NCI-H2171 (cell line): ENCODE data around the gene NLE1.
"Not testable (repeated sequence)": the region's sequence is repeated elsewhere in the genome, so short reads cannot be mapped to it uniquely, and the experiment has no call there.

Experiments used
- DNase-seq: peaks from one replicate; lab custom pipeline; 2025; lab: John Stamatoyannopoulos, UW

NLE1 gene

GRCh38 chr17:35161281-35161761, 19.2 kb upstream of the NLE1 start:
- DNase-seq: no peak

GRCh38 chr17:35160354-35161201, 18.5 kb upstream of the NLE1 start:
- DNase-seq: no peak

GRCh38 chr17:35159940-35160339, 17.8 kb upstream of the NLE1 start:
- no peak for DNase-seq

GRCh38 chr17:35155246-35155645, 13.1 kb upstream of the NLE1 start:
- DNase-seq: no peak

GRCh38 chr17:35154196-35155165, 12.4 kb upstream of the NLE1 start:
- no peak for DNase-seq

GRCh38 chr17:35152421-35153140, 10.5 kb upstream of the NLE1 start:
- no peak for DNase-seq

GRCh38 chr17:35151080-35151479, 9.0 kb upstream of the NLE1 start:
- DNase-seq: not testable (repeated sequence)

- no peak for DNase-seq
Measured at GRCh38 chr17:35149941-35150340, 7.8 kb upstream of the NLE1 start.

GRCh38 chr17:35148144-35148543, 6.0 kb upstream of the NLE1 start:
- DNase-seq: no peak

- no peak for DNase-seq
Measured at GRCh38 chr17:35147375-35147905, 5.3 kb upstream of the NLE1 start, which contains the start of gene UNC45B. TSS of gene UNC45B (plus strand) at chr17:35147817. CDS start at chr17:35148264, 447 bp downstream.

GRCh38 chr17:35146214-35146833, 4.2 kb upstream of the NLE1 start:
- no peak for DNase-seq

GRCh38 chr17:35144840-35145239, 2.7 kb upstream of the NLE1 start:
- no peak for DNase-seq

GRCh38 chr17:35142467-35142796, 329 bp upstream of the NLE1 start:
- no peak for DNase-seq

- no peak for DNase-seq
Measured at GRCh38 chr17:35138218-35138617, 3.9 kb downstream of the NLE1 start.

GRCh38 chr17:35135322-35135721, 6.8 kb downstream of the NLE1 start:
- DNase-seq: no peak

GRCh38 chr17:35132816-35133550, 9.1 kb downstream of the NLE1 start:
- no peak for DNase-seq

- no peak for DNase-seq
Measured at GRCh38 chr17:35132099-35132498, 10.0 kb downstream of the NLE1 start.

- DNase-seq: no peak
Measured at GRCh38 chr17:35130392-35130791, 11.7 kb downstream of the NLE1 start.

GRCh38 chr17:35129973-35130351, 12.1 kb downstream of the NLE1 start:
- DNase-seq: no peak

GRCh38 chr17:35129154-35129972, 12.7 kb downstream of the NLE1 start:
- no peak for DNase-seq
